ENCODE data around the gene ENTPD5.

- TF ChIP-seq TSHZ2 (CRISPR knock-in tag; IDR thresholded peaks at IDR 0.05) (no peak), ARNTL (CRISPR knock-in tag; IDR thresholded peaks at IDR 0.05; ENCODE audit: borderline replicate concordance, low read depth) (no peak), OSR1 (CRISPR knock-in tag; IDR thresholded peaks at IDR 0.05) (no peak), CREB5 (CRISPR knock-in tag; IDR thresholded peaks at IDR 0.05; ENCODE audit: low read depth) (no peak), PATZ1 (CRISPR knock-in tag; IDR thresholded peaks at IDR 0.05; ENCODE audit: borderline replicate concordance) (no peak), ZNF70 (CRISPR knock-in tag; IDR thresholded peaks at IDR 0.05) (no peak), SNAI2 (CRISPR knock-in tag; IDR thresholded peaks at IDR 0.05) (no peak), BACH2 (CRISPR knock-in tag; IDR thresholded peaks at IDR 0.05; ENCODE audit: borderline replicate concordance) (no peak)
Observed at GRCh38 chr14:74042296-74042695, 23.2 kb upstream of the ENTPD5 start.

Data from SK-N-SH treated with all-trans-retinoic acid at 6 μM for 48 hours (cell line).